Left cardiac atrium (tissue), 4 donors: ENCODE data around the gene PHF5A. TPM values are rescaled to one million over a fixed set of nuclear protein-coding genes. Genes with fewer than 3 reads are reported as not detected.
"Not testable (repeated sequence)": the region's sequence is repeated elsewhere in the genome, so short reads cannot be mapped to it uniquely, and the experiment has no call there.

Experiments used
- ATAC-seq, 2 donors: fragments of 200-7000 bp; cut with Tn5 transposase; one replicate each; pipeline ENCODE4 v1.9.1; 2020; ENCODE audit warnings: mild to moderate bottlenecking in 2 of 2, moderate library complexity in 2 of 2
- DNase-seq: peaks from one replicate; pipeline ENCODE4 v3.0.0-alpha.2; 2020
- intact Hi-C, 2 donors: fragments of 100-400 bp; cut with DNase I; formaldehyde crosslinking; loops; one replicate each; pipeline versions ENCODE4 v1.14.1 to v1.15.1; 2022 to 2023
- total RNA-seq, 2 donors: library from RNA; stranded (reverse); fragmentation: NEBNext Ultra II Directional; extraction: Animal tissue kit (Norgen Biotek cat#: 25700); gene quantifications; one replicate each; pipeline ENCODE4 v1.2.1, GENCODE V29; 2021
- donor health status: DM: no; HTN: yes; CAD: no.
- donor health status: DM: no; HTN: yes; CAD: no; lungs with severe emphysema.
- donor health status: DM: yes; HTN: yes; CAD: no.
- donor health status: Dilated cardiomyopathy.

PHF5A gene
- total RNA-seq, 2 donors from 2014 or later = 22.8 to 28.1 TPM

GRCh38 chr22:41434361-41435003 is 34.0 kb downstream of the PHF5A start:
- intact Hi-C loops, ATAC-seq, DNase-seq: not testable (repeated sequence)

- intact Hi-C loops, ATAC-seq, DNase-seq: not testable (repeated sequence)
Measured at GRCh38 chr22:41433480-41433879, 35.0 kb downstream of the PHF5A start.

DNA sequence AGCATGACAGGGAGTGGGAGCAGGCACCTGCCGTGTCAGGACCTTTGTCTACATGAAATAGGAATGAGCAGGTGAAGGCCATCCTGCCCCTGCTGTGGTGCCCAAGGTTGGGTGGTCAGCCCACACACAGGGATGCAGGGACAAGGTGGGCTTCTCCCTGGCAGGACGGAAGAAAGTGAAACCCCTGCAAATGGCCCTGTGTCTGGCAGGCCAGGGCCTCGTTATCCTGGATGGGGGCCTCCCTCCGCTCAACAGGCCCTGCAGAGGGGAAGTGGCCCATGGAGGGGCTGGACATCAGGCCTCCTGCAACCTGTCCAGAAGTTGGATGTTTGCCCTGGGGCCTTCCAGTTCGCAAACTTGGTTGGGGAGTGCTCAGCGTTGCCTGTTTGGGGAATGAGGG is 36.8 kb downstream of the PHF5A start:
- ATAC-seq (peak in 1 of 2 donors; percentile 5), DNase-seq (no peak)
- intact Hi-C loops = no loop called here

DNA sequence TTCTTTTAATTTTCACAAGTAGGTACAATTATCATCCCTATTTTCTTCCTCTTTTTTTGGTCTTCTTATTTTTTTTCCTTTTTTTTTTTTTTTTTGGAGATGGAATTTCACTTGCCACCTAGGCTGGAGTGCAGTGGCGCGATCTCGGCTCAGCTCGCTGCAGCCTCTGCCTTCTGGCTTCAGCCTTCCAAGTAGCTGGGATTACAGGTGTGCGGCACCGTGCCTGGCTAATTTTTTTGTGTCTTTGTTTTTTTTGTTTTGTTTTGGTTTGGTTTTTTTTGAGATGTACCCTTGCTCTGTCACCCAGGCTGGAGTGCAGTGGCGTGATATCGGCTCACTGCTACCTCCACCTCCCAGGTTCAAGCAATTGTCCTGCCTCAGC is 38.5 kb downstream of the PHF5A start:
- DNase-seq (no peak), ATAC-seq (no peak)
- intact Hi-C loops = no loop called here

DNA sequence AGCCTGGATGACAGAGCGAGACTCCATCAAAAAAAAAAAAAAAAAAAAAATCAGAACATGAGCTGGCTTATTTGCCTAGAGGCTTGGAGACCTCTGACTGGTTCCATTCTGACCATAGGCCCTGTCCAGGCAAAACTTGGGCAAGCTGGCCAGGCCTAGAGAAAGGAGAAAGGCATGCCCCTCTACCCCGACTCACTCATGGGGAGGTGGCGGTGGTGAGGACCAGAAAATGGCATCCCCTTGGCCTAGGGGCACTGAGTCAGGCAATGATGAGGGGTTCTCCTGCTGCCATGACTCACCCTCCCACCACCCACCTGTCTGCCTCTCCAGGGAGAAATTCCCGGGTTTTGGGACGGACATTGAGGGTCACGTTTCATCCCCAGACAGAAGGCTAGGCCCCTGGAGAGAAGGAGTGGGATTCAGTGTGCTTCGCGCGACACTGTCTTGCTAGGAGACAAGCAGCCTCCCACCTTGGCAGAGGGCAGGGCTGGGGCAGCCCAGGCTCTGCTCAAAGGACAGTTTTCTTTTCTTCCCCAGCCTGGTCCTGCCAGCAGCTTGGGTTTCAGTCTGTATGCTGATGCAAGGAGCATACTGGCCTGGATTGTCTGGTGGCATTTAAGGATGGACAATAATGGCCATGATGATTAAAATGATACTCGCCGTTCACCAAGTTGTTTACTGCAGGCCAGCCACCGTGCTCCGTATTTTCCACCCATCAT is 39.1 kb downstream of the PHF5A start:
- ATAC-seq (no peak), DNase-seq (no peak)
- intact Hi-C loops = no loop called here

- intact Hi-C loops = no loop called here
- ATAC-seq = no peak
- no peak for DNase-seq
Measured at GRCh38 chr22:41425660-41426365, 42.7 kb downstream of the PHF5A start.

DNA sequence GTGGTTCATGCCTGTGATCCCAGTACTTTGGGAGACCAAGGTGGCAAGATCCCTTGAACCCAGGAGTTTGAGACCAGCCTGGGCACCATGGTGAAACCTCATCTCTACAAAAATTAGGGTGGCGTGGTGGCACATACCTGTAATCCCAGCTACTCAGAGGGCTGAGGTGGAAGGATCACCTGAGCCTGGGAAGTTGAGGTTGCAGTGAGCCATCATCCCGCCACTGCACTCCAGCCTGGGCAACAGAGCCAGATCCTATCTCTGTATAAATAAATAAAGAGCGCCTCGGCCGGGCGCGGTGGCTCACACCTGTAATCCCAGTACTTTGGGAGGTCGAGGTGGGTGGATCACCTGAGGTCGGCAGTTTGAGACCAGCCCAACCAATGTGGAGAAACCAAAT is 49.8 kb downstream of the PHF5A start:
- no peak for ATAC-seq
- intact Hi-C loops = loop anchor here in 1 of 2 donors (2.0 kb wide), 1 partner anchor 26 kb away; no protein-coding TSS in a partner anchor
- no peak for DNase-seq

DNA sequence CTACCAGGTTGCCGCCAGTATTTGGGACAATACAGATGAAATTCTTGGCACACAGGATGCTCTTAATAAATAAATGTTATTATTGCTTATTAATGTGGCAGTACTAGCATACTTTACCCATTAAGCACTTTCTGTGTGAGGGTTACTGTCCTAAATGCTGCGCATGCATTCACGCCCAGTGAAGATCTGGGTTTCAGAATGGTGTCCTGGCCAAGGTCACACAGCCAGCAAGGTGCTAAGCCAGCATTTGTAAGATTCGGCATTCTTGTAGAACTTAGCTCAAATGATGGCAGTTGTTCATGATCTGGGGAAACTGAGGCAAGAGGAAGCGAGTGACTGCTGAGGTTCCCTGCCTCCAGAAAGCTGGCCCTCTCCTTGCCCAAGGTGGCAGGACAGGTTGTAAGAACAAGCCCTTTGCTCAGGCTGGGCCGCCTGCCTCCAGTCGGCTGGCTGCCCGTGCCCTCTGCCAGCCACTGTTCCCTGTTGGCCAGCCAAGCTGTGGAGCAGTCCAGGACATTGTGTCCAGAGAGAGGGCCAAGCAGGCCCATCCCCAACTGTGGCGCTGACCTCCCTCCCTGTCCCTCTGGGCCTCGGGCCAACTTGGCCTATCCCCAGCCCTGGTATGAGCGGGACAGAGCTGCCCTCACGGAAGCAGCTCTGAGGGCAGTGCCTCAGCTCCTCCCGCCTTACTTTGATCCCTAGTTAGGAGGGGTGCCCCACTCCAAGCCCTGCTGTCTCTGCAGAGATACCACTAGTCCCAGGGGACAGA is 50.7 kb downstream of the PHF5A start:
- intact Hi-C loops = loop anchor here in 1 of 2 donors (2.0 kb wide), 1 partner anchor 27 kb away; no protein-coding TSS in a partner anchor
- DNase-seq (peak; percentile 91), ATAC-seq (peak; percentile 67 to 83)

DNA sequence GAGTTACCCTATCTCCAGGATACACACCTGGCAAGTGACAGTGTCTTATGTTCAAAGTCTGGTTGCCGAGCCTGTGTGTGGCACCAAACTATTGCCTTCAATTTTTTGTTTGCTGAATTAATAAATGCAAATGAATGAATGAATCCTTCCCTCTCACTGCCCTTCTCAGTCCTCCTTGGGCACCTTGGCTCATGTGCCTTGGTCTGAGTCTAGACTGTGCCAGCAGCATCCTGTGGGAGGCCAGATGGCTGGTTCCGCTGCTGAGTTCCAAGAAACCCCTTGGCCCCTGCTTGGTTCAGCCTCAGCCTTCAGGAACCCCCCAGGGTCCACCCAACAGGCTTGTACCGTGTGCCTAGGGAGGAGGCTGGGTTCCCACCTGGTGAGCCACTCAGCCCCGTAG is 52.9 kb downstream of the PHF5A start:
- ATAC-seq = no peak
- DNase-seq = no peak
- intact Hi-C loops = no loop called here

DNA sequence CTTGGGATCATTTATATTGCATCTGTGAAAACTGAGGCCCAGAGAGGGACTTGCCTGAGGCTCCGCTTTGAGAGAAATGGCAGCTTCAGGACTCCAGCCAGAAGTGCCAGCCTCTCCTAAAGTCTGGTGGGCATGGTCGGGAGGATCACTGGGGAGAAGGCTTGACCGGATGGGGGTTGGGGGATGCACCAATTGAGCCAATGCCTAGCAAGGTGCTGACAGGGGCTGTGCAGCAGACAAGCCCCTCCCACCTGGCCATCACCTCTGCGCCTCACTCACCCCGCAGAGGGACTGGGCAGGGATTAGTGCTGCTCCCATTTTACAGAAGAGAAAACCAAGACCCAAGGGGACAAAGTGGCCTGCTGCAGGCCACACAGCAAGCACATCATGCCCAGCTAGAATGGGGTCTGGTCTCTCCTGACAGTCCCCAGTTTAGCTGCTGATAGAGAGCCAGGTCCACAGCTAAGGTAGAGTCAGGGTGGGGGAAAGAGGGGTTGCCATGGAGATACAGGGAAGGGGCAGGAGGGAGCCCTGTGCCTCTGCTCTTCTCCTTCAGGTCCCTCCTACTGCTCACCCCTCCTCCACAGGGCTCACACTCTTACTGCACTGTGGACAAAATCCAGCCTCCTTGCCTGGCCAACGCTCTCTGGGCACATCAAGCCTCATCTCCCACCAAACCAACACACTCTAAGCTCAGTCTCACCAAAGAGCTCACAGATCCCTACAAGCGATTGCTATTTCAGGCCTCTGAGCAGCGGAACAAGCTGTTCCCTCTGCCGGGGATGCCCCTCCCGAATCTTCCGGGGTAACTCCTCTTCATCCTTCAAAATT is 57.3 kb downstream of the PHF5A start:
- ATAC-seq = peak; percentile 16 to 18
- no peak for DNase-seq

DNA sequence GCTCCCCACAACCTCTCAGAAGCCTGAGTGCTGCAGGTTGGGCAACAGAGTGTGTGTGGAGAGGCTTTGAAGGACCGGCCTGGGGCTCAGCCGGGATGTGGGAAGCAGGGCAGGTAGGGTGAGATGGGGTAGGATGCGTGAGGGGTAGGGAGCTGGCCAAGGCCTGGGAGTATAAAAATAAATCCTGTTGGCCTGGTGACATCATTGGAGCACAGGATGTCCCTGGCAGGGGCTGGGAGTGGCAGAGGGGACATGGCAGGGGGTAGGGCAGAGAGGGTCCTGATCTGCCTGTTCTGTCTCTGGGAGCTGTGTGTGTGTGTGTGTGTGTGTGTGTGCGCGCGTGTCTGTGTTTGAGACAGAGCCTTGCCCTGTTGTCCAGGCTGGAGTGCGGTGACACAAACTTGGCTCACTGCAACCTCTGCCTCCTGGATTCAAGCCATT is 58.2 kb downstream of the PHF5A start:
- peak; percentile 67 for DNase-seq
- intact Hi-C loops = no loop called here
- peak; percentile 40 to 50 for ATAC-seq

More for the DNA sequence above, 57.3 kb downstream of the PHF5A start:
- intact Hi-C loops = no loop called here

Other genes with a start within 250 kb of the PHF5A start
- 10 to 100 TPM in 1 of 2 donors, 1 to 10 TPM in 1; 7.7 to 14.4 TPM for gene CHADL, start 227.8 kb downstream of the PHF5A start, total RNA-seq
- 10 to 100 TPM; 33.7 to 34.0 TPM for gene RANGAP1, start 182.5 kb downstream of the PHF5A start, total RNA-seq
- gene ZC3H7B, start 167.2 kb downstream of the PHF5A start, total RNA-seq = 10 to 100 TPM; 35.0 to 39.3 TPM
- gene TEF, start 86.8 kb downstream of the PHF5A start, total RNA-seq = 10 to 100 TPM; 14.0 to 24.5 TPM
- 10 to 100 TPM; 57.4 to 63.1 TPM for gene TOB2, start 21.9 kb downstream of the PHF5A start, total RNA-seq
- 100 to 1,000 TPM; 415 to 523 TPM for gene ACO2, start 425 bp upstream of the PHF5A start, total RNA-seq
- gene POLR3H, start 75.8 kb upstream of the PHF5A start, total RNA-seq = 10 to 100 TPM; 25.0 to 34.0 TPM
- gene CSDC2, start 92.3 kb upstream of the PHF5A start, total RNA-seq = 100 to 1,000 TPM; 165 to 217 TPM
- 10 to 100 TPM; 13.0 to 22.1 TPM for gene PMM1, start 121.1 kb upstream of the PHF5A start, total RNA-seq
- gene DESI1, start 152.4 kb upstream of the PHF5A start, total RNA-seq = 10 to 100 TPM; 56.5 to 64.0 TPM
- 100 to 1,000 TPM; 141 to 169 TPM for gene XRCC6, start 152.6 kb upstream of the PHF5A start, total RNA-seq
- gene SNU13, start 220.2 kb upstream of the PHF5A start, total RNA-seq = 100 to 1,000 TPM; 178 to 226 TPM
- 1 to 10 TPM in 1 of 2 donors, under 1 TPM in 1; 0.42 to 1.7 TPM for gene MEI1, start 230.8 kb upstream of the PHF5A start, total RNA-seq